Ovary (tissue), 3 donors: Measurements from ENCODE around the gene ARHGAP18.

ENCODE experiments used
- CTCF ChIP-seq, 3 donors: fragments of 450-650 bp in 2 of 3; fragments of 200-600 bp in 1 of 3; IDR thresholded peaks; one replicate each; pipeline versions ENCODE4 v1.5.1 to v1.8.0; 2016 to 2022; ENCODE audit warnings: antibody characterized with exemption in 3 of 3, mild to moderate bottlenecking in 1 of 3
- EP300 ChIP-seq: sonication (generic); formaldehyde crosslinking; IDR thresholded peaks from one replicate; pipeline ENCODE4 v1.6.1; 2017; ENCODE audit warnings: antibody characterized with exemption
- POLR2A ChIP-seq: fragments of 450-650 bp; IDR thresholded peaks from one replicate; pipeline ENCODE4 v1.6.1; 2017; ENCODE audit warnings: antibody characterized with exemption, mild to moderate bottlenecking, moderate library complexity
- donor health status: DM: no; HTN: no; CAD: no.

- TF ChIP-seq CTCF (IDR thresholded peaks at IDR 0.05) (no peak), POLR2A (no peak), EP300 (no peak)
These were observed 22.9 kb downstream of the ARHGAP18 start for GRCh38 chr6:129686941-129687627.
